ENCODE data around the gene MRTFB. TPM values are rescaled to one million over a fixed set of nuclear protein-coding genes. Genes with fewer than 3 reads are reported as not detected.

Gene MRTFB
- total RNA-seq, 4 donors from 2014 or later = 12.7 to 20.4 (median 14.8) TPM

DNA sequence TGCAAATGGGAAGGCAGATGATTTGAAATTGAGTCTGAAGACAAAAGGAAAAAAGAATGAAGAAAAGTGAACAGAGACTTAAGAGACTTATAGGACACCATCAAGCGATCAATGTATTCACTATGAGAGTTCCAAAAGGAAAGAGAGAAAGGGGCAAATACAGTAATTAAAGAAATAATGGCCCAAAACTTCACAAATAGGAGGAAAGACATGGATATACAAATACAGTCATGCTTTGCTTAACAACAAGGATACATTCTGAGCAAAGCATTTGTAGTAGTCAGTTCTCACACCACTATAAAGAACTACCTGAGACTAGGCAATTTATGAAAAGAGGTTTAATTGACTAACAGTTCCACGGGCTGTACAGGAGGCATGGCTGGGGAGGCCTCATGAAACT, 152.5 kb downstream of the MRTFB start:
- in situ Hi-C loops (cut with MboI; ENCODE audit: low sequenced_read_pairs in 4 of 4) (loop anchor here in 1 of 4 donors (25.0 kb wide), 1 partner anchor 286 kb away; no protein-coding TSS in a partner anchor), intact Hi-C loops (cut with DNase I; ENCODE audit: low total_unique reads) (no loop called here)
- H3K27me3 ChIP-seq = no peaks in the 10 kb centered on the region
- TF ChIP-seq POLR2A (IDR thresholded peaks at IDR 0.05) = no peak
- TF ChIP-seq CTCF (IDR thresholded peaks at IDR 0.05 in 4 of 5, conservative IDR thresholded peaks at IDR 0.05 in 1 of 5) = no peak
- H3K9me3 ChIP-seq = no peaks in the 10 kb centered on the region
- ATAC-seq = no peak
- H3K4me1 ChIP-seq = no peaks in the 10 kb centered on the region
- DNase-seq = no peak
- H3K36me3 ChIP-seq = peaks cover 0 to 44% of the 10 kb centered on the region in 2 donors
- H3K27ac ChIP-seq = no peak overlapping the region
- no peak overlapping the region for H3K4me3 ChIP-seq

- intact Hi-C loops (cut with DNase I; ENCODE audit: low total_unique reads) = no loop called here
- Histone ChIP-seq H3K9me3 (no peaks in the 10 kb centered on the region), H3K27ac (no peak overlapping the region), H3K27me3 (no peaks in the 10 kb centered on the region), H3K36me3 (peaks cover 0 to 28% of the 10 kb centered on the region in 2 donors), H3K4me1 (no peaks in the 10 kb centered on the region), H3K4me3 (no peak overlapping the region)
- ATAC-seq = no peak
- in situ Hi-C loops (cut with MboI; ENCODE audit: low sequenced_read_pairs in 4 of 4) = no loop called here
- no peak for DNase-seq
- no peak for TF ChIP-seq CTCF (IDR thresholded peaks at IDR 0.05 in 4 of 5, conservative IDR thresholded peaks at IDR 0.05 in 1 of 5)
- no peak for TF ChIP-seq POLR2A (IDR thresholded peaks at IDR 0.05)
Measured at GRCh38 chr16:14225457-14225856, 154.3 kb downstream of the MRTFB start.

- intact Hi-C loops (cut with DNase I; ENCODE audit: low total_unique reads) (no loop called here), in situ Hi-C loops (cut with MboI; ENCODE audit: low sequenced_read_pairs in 4 of 4) (no loop called here)
Measured at GRCh38 chr16:14232106-14232864, 161.2 kb downstream of the MRTFB start.

GRCh38 chr16:14236401-14236800, 165.3 kb downstream of the MRTFB start:
- no peak for ATAC-seq

More at GRCh38 chr16:14232106-14232864, 161.2 kb downstream of the MRTFB start:
- ATAC-seq (no peak), DNase-seq (no peak)
- Histone ChIP-seq H3K36me3 (peaks cover 0 to 49% of the 10 kb centered on the region in 2 donors), H3K4me1 (no peaks in the 10 kb centered on the region), H3K27ac (no peak overlapping the region), H3K4me3 (no peak overlapping the region), H3K9me3 (no peaks in the 10 kb centered on the region), H3K27me3 (no peaks in the 10 kb centered on the region)
- no peak for TF ChIP-seq CTCF (IDR thresholded peaks at IDR 0.05 in 4 of 5, conservative IDR thresholded peaks at IDR 0.05 in 1 of 5)
- TF ChIP-seq POLR2A (IDR thresholded peaks at IDR 0.05) = no peak

More at GRCh38 chr16:14236401-14236800, 165.3 kb downstream of the MRTFB start:
- in situ Hi-C loops (cut with MboI; ENCODE audit: low sequenced_read_pairs in 4 of 4) = no loop called here
- H3K4me1 ChIP-seq = no peaks in the 10 kb centered on the region
- H3K9me3 ChIP-seq = no peaks in the 10 kb centered on the region
- peaks cover 4 to 85% of the 10 kb centered on the region in 2 donors for H3K36me3 ChIP-seq
- TF ChIP-seq POLR2A (IDR thresholded peaks at IDR 0.05) = no peak
- TF ChIP-seq CTCF (IDR thresholded peaks at IDR 0.05 in 4 of 5, conservative IDR thresholded peaks at IDR 0.05 in 1 of 5) = no peak
- DNase-seq = no peak
- intact Hi-C loops (cut with DNase I; ENCODE audit: low total_unique reads) = no loop called here
- no peak overlapping the region for H3K27ac ChIP-seq
- no peak overlapping the region for H3K4me3 ChIP-seq
- no peaks in the 10 kb centered on the region for H3K27me3 ChIP-seq

Measured in gastrocnemius medialis (tissue), 4 donors.